GM20000 (cell line): ENCODE measurements around the gene VMO1.
A peak's percentile ranks its signal among the peaks of the same experiment; 100 is the strongest.

Source experiments
- DNase-seq: peaks from one replicate; pipeline ENCODE4 v3.0.0; 2012; ENCODE audit warnings: low spot score
- CTCF ChIP-seq: IDR thresholded peaks from 2 replicates; pipeline ENCODE4 v1.5.1; 2012; ENCODE audit warnings: mild to moderate bottlenecking, control low read depth; ENCODE audit errors: extremely low read depth, missing control alignments

VMO1 gene

GRCh38 chr17:4753392-4753791 lies 32.8 kb downstream of the VMO1 start:
- TF ChIP-seq CTCF = no peak
- DNase-seq = no peak

GRCh38 chr17:4751932-4752331 lies 34.2 kb downstream of the VMO1 start:
- TF ChIP-seq CTCF = no peak
- no peak for DNase-seq

- no peak for TF ChIP-seq CTCF
- DNase-seq = no peak
Measured at GRCh38 chr17:4750606-4751005, 35.6 kb downstream of the VMO1 start.

- TF ChIP-seq CTCF = no peak
- DNase-seq = no peak
Measured at GRCh38 chr17:4748686-4749085, 37.5 kb downstream of the VMO1 start.

- TF ChIP-seq CTCF = no peak
- peak; percentile 46 for DNase-seq
Measured at GRCh38 chr17:4747847-4748246, 38.3 kb downstream of the VMO1 start.

- DNase-seq = peak; percentile 34
- TF ChIP-seq CTCF = no peak
Measured at GRCh38 chr17:4744999-4745969, 40.9 kb downstream of the VMO1 start.

- DNase-seq = no peak
- TF ChIP-seq CTCF = no peak
Measured at GRCh38 chr17:4743898-4744297, 42.3 kb downstream of the VMO1 start.
